ENCODE data around the gene CDH20.

The CDH20 gene

DNA sequence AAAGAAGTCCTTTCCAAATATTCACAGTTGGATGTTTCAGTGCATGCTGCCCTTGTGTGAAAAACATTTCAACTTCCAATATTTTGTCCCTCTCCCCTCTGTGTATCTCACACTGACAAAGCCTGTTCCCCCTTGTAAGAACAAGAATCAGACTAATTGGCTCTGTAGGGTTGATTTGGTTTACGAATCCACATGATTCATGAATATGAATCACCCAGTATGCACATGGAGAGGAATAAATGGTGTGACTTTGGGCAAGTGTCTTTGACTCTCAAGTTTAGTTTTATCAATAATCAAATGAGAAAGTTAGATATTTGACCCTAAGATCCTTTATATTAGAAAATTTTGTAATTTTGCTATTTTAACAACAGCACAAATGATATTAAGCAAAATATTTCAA is 9.3 kb upstream of the CDH20 start:
- TF ChIP-seq MYC (IDR thresholded peaks at IDR 0.05; ENCODE audit: low read depth, low read length), result no peak
- TF ChIP-seq POLR2A (IDR thresholded peaks at IDR 0.05; ENCODE audit: extremely low read depth, insufficient read length), result no peak
- TF ChIP-seq, protein P1, sequence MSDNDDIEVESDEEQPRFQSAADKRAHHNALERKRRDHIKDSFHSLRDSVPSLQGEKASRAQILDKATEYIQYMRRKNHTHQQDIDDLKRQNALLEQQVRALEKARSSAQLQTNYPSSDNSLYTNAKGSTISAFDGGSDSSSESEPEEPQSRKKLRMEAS (IDR thresholded peaks at IDR 0.05; ENCODE audit: low read depth, low read length), result no peak
- TF ChIP-seq, protein P2, sequence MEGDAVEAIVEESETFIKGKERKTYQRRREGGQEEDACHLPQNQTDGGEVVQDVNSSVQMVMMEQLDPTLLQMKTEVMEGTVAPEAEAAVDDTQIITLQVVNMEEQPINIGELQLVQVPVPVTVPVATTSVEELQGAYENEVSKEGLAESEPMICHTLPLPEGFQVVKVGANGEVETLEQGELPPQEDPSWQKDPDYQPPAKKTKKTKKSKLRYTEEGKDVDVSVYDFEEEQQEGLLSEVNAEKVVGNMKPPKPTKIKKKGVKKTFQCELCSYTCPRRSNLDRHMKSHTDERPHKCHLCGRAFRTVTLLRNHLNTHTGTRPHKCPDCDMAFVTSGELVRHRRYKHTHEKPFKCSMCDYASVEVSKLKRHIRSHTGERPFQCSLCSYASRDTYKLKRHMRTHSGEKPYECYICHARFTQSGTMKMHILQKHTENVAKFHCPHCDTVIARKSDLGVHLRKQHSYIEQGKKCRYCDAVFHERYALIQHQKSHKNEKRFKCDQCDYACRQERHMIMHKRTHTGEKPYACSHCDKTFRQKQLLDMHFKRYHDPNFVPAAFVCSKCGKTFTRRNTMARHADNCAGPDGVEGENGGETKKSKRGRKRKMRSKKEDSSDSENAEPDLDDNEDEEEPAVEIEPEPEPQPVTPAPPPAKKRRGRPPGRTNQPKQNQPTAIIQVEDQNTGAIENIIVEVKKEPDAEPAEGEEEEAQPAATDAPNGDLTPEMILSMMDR (IDR thresholded peaks at IDR 0.05; ENCODE audit: low read depth, low read length), result no peak
- DNase-seq (ENCODE audit: low read depth), result no peak
- H3K4me3 ChIP-seq (ENCODE audit: low read depth, low read length), result no peak overlapping the region

DNA sequence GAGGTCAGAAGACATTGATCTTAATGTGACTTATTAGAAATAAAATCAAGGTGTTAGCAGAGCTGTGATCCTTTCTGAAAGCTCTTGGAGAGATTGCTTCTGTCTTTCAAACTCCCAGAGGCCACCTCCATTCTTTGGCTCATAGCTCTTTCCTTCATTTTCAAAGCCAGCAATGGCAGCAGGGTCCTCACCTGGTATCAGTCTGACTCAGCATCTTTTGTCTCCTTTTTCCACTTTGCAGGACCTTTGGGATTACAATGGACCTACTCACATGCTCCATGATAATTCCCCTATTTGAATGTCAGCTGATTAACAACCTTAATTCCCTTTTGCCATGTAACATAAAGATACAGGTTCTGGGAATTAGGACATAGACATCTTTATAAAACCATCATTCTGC is 6.8 kb upstream of the CDH20 start:
- TF ChIP-seq, protein P2 (IDR thresholded peaks at IDR 0.05; ENCODE audit: low read depth, low read length), result no peak
- no peak for TF ChIP-seq MYC (IDR thresholded peaks at IDR 0.05; ENCODE audit: low read depth, low read length)
- TF ChIP-seq, protein P1 (IDR thresholded peaks at IDR 0.05; ENCODE audit: low read depth, low read length), result no peak
- TF ChIP-seq POLR2A (IDR thresholded peaks at IDR 0.05; ENCODE audit: extremely low read depth, insufficient read length), result no peak
- no peak for DNase-seq (ENCODE audit: low read depth)
- H3K4me3 ChIP-seq (ENCODE audit: low read depth, low read length), result no peak overlapping the region

DNA sequence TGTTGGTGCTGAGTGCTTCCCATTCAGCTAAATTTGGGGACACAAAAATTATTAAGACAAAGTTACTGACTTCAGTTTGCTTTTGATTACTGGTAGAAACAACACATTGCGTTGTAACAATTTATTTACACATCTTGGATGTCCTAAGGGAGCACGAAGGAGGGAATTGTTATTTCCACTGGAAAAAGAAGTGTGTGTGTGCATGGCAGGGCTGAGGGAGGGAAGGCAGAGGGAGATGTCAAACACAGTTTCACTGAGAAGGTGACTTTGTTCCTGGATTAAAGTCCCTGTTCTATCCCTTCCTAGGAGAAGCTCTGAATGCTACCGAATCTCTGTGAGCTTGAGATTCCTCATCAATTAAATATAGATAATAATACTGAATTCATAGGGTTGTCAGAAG is 3.8 kb upstream of the CDH20 start:
- H3K4me3 ChIP-seq (ENCODE audit: low read depth, low read length), result no peak overlapping the region
- TF ChIP-seq, protein P1 (IDR thresholded peaks at IDR 0.05; ENCODE audit: low read depth, low read length), result no peak
- no peak for TF ChIP-seq MYC (IDR thresholded peaks at IDR 0.05; ENCODE audit: low read depth, low read length)
- no peak for TF ChIP-seq POLR2A (IDR thresholded peaks at IDR 0.05; ENCODE audit: extremely low read depth, insufficient read length)
- TF ChIP-seq, protein P2 (IDR thresholded peaks at IDR 0.05; ENCODE audit: low read depth, low read length), result no peak
- no peak for DNase-seq (ENCODE audit: low read depth)

DNA sequence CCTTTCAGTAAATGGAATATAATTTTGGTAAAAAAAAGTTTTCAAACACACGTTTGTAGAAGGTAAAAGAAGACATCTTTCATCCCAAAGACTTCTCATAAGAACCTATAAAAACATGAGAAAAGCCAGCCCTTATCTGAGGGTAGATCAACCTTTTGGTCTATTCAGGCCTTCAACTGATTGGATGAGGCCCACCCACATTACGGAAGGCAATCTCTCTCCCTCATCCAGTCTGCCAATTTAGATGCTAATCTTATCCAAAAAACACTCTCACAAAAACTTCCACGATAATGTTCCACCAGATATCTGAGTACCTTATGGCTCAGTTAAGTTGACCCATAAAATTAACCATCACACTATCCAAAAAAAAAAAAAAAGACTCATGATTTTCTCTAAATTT is 2.2 kb upstream of the CDH20 start:
- no peak overlapping the region for H3K4me3 ChIP-seq (ENCODE audit: low read depth, low read length)
- no peak for DNase-seq (ENCODE audit: low read depth)
- TF ChIP-seq, protein P2 (IDR thresholded peaks at IDR 0.05; ENCODE audit: low read depth, low read length), result no peak
- no peak for TF ChIP-seq POLR2A (IDR thresholded peaks at IDR 0.05; ENCODE audit: extremely low read depth, insufficient read length)
- TF ChIP-seq, protein P1 (IDR thresholded peaks at IDR 0.05; ENCODE audit: low read depth, low read length), result no peak
- TF ChIP-seq MYC (IDR thresholded peaks at IDR 0.05; ENCODE audit: low read depth, low read length), result no peak

DNA sequence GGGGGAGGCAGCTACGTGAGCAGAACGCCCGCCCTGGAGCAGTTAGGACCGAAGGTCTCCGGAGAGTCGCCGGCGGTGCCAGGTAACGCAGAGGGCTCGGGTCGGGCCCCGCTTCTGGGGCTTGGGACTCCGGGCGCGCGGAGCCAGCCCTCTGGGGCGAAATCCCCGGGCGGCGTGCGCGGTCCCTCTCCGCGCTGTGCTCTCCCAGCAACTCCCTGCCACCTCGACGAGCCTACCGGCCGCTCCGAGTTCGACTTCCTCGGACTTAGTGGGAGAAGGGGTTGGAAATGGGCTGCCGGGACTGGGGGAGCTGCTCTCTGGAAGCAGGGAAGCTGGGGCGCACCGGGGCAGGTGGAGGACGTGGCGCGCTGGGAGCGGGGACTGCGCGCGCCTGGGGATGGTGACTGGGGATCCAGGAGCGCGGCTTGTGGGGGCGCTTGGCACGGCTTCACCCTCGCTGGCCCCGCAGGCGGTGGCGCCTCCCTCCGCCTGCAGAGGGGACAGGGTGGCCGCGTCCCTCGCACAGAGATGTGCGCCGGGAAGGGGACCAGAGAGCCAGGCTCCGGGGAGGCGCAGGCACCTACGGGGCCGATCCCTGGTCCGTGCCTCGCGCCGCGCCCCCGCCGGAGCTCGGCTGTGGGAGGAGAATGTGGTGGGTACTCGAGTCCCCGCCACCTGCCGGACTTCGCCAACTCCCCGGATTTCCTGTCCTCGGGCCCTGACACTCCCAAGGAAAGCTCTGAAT is 688 bp downstream of the CDH20 start:
- no peak for DNase-seq (ENCODE audit: low read depth)
- no peak overlapping the region for H3K4me3 ChIP-seq (ENCODE audit: low read depth, low read length)
- TF ChIP-seq MYC (IDR thresholded peaks at IDR 0.05; ENCODE audit: low read depth, low read length) (no peak), POLR2A (IDR thresholded peaks at IDR 0.05; ENCODE audit: extremely low read depth, insufficient read length) (no peak)
- TF ChIP-seq, protein P2 (IDR thresholded peaks at IDR 0.05; ENCODE audit: low read depth, low read length), result no peak
- TF ChIP-seq, protein P1 (IDR thresholded peaks at IDR 0.05; ENCODE audit: low read depth, low read length), result no peak
